ENCODE data around the gene KIRREL1. TPM values are rescaled to one million over a fixed set of nuclear protein-coding genes. Genes with fewer than 3 reads are reported as not detected.
A peak's percentile ranks its signal among the peaks of the same experiment; 100 is the strongest.

The KIRREL1 gene
- total RNA-seq, 1 donor from 2014 or later: 51.6 TPM

DNA sequence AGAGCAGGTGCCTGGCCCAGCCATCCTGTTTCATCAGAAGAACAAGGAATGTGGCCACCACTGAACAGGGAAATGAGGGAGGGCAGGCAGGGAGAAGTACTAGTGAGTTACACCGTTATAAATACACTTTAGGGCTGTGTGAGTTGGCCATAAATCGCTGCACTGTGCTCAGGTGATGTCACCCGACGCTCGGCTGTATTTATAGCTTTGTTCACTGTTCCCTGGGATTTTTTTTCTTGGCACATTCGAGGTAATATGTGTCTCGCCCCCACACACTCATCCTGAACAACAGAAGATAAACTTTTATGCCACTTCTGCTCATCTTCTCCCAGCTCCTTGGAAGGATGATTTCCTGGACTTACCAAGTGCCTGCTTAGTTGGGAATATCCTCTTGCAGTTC, 9.0 kb upstream of the KIRREL1 start:
- DNase-seq (ENCODE audit: extremely low spot score, unreplicated experiment): no peak
- H3K9me3 Mint-ChIP-seq: no peaks in the 10 kb centered on the region
- no peak overlapping the region for H3K4me3 Mint-ChIP-seq
- H3K36me3 Mint-ChIP-seq: no peaks in the 10 kb centered on the region
- TF ChIP-seq, protein P1, sequence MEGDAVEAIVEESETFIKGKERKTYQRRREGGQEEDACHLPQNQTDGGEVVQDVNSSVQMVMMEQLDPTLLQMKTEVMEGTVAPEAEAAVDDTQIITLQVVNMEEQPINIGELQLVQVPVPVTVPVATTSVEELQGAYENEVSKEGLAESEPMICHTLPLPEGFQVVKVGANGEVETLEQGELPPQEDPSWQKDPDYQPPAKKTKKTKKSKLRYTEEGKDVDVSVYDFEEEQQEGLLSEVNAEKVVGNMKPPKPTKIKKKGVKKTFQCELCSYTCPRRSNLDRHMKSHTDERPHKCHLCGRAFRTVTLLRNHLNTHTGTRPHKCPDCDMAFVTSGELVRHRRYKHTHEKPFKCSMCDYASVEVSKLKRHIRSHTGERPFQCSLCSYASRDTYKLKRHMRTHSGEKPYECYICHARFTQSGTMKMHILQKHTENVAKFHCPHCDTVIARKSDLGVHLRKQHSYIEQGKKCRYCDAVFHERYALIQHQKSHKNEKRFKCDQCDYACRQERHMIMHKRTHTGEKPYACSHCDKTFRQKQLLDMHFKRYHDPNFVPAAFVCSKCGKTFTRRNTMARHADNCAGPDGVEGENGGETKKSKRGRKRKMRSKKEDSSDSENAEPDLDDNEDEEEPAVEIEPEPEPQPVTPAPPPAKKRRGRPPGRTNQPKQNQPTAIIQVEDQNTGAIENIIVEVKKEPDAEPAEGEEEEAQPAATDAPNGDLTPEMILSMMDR (conservative IDR thresholded peaks at IDR 0.05): no peak
- no peaks in the 10 kb centered on the region for H3K4me1 Mint-ChIP-seq (ENCODE audit: unreplicated experiment)
- peaks cover 43% of the 10 kb centered on the region for H3K27me3 Mint-ChIP-seq
- H3K27ac Mint-ChIP-seq: no peak overlapping the region

DNA sequence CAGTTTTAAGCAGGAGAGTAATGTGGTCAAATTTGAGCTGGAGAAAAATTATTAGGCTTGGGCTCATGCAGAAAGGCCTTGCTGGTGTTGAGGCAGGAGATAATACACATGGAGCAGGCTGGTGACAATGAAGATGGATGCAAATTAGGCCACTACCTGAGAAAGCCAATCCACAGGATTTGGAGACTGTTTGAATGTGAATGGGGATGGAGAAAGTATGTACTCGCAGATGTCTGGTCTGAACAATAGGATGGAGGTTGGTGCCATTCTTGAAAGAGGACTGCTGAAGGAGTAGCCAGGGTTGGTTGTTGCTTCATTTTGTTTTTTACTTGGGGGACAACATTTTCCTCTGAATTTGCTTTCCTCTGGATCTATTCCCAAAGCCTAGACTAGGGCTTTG, 8.0 kb upstream of the KIRREL1 start:
- Mint-ChIP-seq H3K27ac (no peak overlapping the region), H3K4me1 (ENCODE audit: unreplicated experiment) (no peaks in the 10 kb centered on the region), H3K27me3 (peaks cover 49% of the 10 kb centered on the region), H3K36me3 (no peaks in the 10 kb centered on the region), H3K4me3 (no peak overlapping the region), H3K9me3 (no peaks in the 10 kb centered on the region)
- TF ChIP-seq, protein P1 (conservative IDR thresholded peaks at IDR 0.05): no peak
- no peak for DNase-seq (ENCODE audit: extremely low spot score, unreplicated experiment)

DNA sequence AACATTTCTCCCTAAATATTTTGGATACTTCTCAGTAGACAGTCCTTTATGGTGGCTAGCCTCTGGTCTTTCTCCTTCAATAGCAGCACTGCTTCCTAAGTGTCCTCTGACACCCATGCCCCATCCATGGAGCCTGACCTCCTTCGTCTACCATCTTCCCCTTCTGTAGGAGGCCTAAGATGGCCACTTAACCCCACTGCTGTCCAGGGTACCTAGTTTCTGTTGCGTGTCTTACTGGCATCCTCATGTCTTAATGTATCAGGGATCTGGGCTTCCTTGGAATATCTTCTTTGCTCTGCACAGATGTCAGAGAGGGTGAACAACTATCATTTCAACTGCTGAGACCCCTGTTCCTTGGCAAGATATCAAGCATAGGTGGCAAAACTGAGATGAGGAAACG, 5.4 kb upstream of the KIRREL1 start:
- Mint-ChIP-seq H3K4me3 (no peak overlapping the region), H3K27ac (no peak overlapping the region), H3K9me3 (no peaks in the 10 kb centered on the region), H3K27me3 (peaks cover 53% of the 10 kb centered on the region), H3K36me3 (no peaks in the 10 kb centered on the region), H3K4me1 (ENCODE audit: unreplicated experiment) (peaks cover 6% of the 10 kb centered on the region)
- TF ChIP-seq, protein P1 (conservative IDR thresholded peaks at IDR 0.05): no peak
- DNase-seq (ENCODE audit: extremely low spot score, unreplicated experiment): no peak

DNA sequence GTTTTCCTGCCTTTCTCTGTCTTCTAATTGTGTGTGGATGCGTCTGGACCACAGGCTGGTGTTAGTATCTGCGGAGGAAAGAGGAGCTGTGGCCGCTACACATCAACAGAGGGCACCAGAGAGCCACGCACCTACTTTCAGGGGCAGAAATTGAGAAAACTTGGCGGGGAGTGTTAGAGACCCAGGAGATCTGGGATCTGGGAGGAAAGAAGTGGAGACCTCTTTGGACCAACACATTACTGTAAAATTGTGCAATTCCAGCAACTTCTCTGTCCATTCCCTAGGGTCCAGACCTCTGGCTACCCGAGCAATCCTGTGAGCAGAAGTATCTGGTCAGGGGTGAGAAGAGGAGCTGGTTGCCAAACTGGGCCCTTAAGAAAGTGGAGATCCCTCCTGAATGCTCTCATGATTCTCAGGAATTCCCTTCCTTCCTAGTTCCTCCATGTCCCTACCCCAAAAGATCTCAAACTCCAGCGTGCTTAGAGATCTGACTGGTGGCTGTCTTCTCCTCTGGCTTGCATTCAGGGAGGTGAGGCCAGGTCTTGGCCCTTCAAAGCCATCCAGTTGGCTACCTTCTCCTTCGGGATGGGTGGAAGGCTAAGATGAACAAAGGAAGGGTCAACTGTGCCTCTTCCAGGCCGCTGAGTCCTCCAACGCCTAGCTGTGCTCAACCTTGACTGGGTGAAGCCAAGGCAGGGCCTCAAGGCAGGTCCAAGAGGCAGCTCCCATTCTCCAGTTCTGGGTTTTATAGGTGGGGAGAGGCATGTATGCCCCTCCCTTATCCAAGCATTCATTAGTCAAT, 1.2 kb upstream of the KIRREL1 start:
- DNase-seq (ENCODE audit: extremely low spot score, unreplicated experiment): no peak
- peaks cover 38% of the 10 kb centered on the region for H3K27me3 Mint-ChIP-seq
- H3K27ac Mint-ChIP-seq: peak overlapping the region; percentile 78
- H3K9me3 Mint-ChIP-seq: no peaks in the 10 kb centered on the region
- H3K36me3 Mint-ChIP-seq: no peaks in the 10 kb centered on the region
- H3K4me1 Mint-ChIP-seq (ENCODE audit: unreplicated experiment): peaks cover 22% of the 10 kb centered on the region
- peak overlapping the region; percentile 93 for H3K4me3 Mint-ChIP-seq
- TF ChIP-seq, protein P1 (conservative IDR thresholded peaks at IDR 0.05): peak; percentile 95

DNA sequence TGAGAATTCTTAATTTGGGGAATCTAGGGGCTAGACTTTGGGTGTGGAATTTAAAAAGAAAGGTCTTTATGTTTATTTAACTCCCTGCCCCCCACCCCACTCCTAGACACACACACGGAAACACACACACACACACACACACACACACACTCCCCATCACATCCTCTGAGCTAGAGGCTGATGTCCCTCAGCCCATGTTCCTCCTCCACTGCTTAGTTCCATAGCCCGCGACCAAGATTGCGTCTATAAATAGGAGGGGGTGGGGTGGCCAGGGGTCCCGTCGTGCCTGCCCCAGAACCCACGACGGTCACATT, 655 bp upstream of the KIRREL1 start:
- peak overlapping the region; percentile 93 for H3K4me3 Mint-ChIP-seq
- H3K4me1 Mint-ChIP-seq (ENCODE audit: unreplicated experiment): peaks cover 26% of the 10 kb centered on the region
- H3K9me3 Mint-ChIP-seq: no peaks in the 10 kb centered on the region
- no peak for DNase-seq (ENCODE audit: extremely low spot score, unreplicated experiment)
- peak overlapping the region; percentile 78 for H3K27ac Mint-ChIP-seq
- H3K27me3 Mint-ChIP-seq: peaks cover 37% of the 10 kb centered on the region
- TF ChIP-seq, protein P1 (conservative IDR thresholded peaks at IDR 0.05): no peak
- H3K36me3 Mint-ChIP-seq: no peaks in the 10 kb centered on the region

Measured in type B pancreatic cell (in vitro differentiated cells).